ENCODE results near the gene PFDN2.
"Not testable (repeated sequence)": the region's sequence is repeated elsewhere in the genome, so short reads cannot be mapped to it uniquely, and the experiment has no call there.

PFDN2 gene

GRCh38 chr1:161080441-161081405 is 37.1 kb downstream of the PFDN2 start:
- DNase-seq = no peak

- DNase-seq = no peak
Observed at GRCh38 chr1:161079436-161080110, 38.3 kb downstream of the PFDN2 start.

GRCh38 chr1:161077426-161077825 is 40.4 kb downstream of the PFDN2 start:
- no peak for DNase-seq

GRCh38 chr1:161076410-161076809 is 41.4 kb downstream of the PFDN2 start:
- no peak for DNase-seq

- DNase-seq = peak in 1 of 2 experiments; percentile 41
Observed at GRCh38 chr1:161074676-161075368, 43.0 kb downstream of the PFDN2 start.

GRCh38 chr1:161073474-161074121 is 44.2 kb downstream of the PFDN2 start:
- DNase-seq = no peak

GRCh38 chr1:161072751-161073449 is 44.9 kb downstream of the PFDN2 start:
- no peak for DNase-seq

GRCh38 chr1:161071886-161072371 is 45.9 kb downstream of the PFDN2 start:
- DNase-seq = peak; percentile 31 to 38

GRCh38 chr1:161070761-161071160 is 47.1 kb downstream of the PFDN2 start:
- no peak for DNase-seq

- DNase-seq = no peak
Observed at GRCh38 chr1:161069731-161070270, 48.0 kb downstream of the PFDN2 start, which contains the start of gene ARHGAP30. TSS of gene ARHGAP30 (minus strand) at chr1:161069891. CDS start at chr1:161069624, 267 bp downstream.

GRCh38 chr1:161069241-161069640 is 48.6 kb downstream of the PFDN2 start:
- DNase-seq = no peak

- DNase-seq = no peak
Observed at GRCh38 chr1:161068306-161069234, 49.3 kb downstream of the PFDN2 start.

GRCh38 chr1:161066694-161067093 is 51.1 kb downstream of the PFDN2 start:
- DNase-seq = no peak

GRCh38 chr1:161065681-161066080 is 52.2 kb downstream of the PFDN2 start:
- DNase-seq = not testable (repeated sequence)

GRCh38 chr1:161063936-161064335 is 53.9 kb downstream of the PFDN2 start:
- DNase-seq = not testable (repeated sequence)

GRCh38 chr1:161061419-161061818 is 56.4 kb downstream of the PFDN2 start:
- no peak for DNase-seq

GRCh38 chr1:161059293-161059692 is 58.5 kb downstream of the PFDN2 start:
- no peak for DNase-seq

GRCh38 chr1:161054805-161055204 is 63.0 kb downstream of the PFDN2 start:
- DNase-seq = no peak

- no peak for DNase-seq
Observed at GRCh38 chr1:161054232-161054631, 63.6 kb downstream of the PFDN2 start.

- DNase-seq = no peak
Observed at GRCh38 chr1:161052899-161053298, 64.9 kb downstream of the PFDN2 start.

Data from SHP77 (cell line).